Measurements from ENCODE around the gene MAD1L1.
"Not testable (repeated sequence)": the region's sequence is repeated elsewhere in the genome, so short reads cannot be mapped to it uniquely, and the experiment has no call there.

MAD1L1 gene

DNA sequence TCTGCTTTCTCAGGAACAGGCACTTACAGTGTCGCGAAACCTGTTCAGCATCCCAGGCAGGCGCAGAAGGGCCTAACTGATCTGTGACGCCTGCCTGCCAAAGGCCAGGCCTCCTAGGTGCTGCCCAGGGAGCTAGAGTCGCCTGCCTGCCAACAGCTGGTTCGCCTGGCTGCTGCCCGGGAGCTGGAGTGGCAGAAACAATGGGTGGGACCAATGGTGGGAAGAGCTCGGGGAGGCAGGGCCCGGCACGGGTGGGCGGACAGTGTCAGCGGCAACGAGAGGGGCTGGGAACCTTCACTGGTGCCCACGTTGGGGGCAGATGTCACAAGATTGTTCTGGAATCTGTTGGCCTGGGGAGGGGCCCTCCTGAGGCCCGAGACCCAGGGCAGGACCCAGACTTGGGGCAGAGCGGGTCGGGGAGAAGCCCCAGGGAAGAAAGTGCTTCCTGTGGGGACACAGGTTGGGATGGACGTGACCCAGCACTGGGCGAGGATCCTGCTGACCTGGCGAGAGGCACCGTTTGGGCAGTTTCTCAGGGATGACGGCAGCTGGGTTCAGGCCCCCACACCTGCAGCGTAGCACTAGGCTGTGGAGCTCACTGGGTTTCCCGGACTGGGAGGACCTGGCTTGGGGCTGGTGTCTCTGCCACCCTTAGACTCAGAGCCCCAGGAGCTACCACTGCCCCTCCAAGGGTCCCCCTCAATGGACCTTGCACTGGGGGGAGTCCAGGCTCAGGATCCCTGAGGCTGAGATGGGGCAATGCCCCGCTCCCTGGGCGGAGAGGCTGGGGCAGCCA, 380.8 kb downstream of the MAD1L1 start:
- DNase-seq (ENCODE audit: low read depth) = no peak

DNA sequence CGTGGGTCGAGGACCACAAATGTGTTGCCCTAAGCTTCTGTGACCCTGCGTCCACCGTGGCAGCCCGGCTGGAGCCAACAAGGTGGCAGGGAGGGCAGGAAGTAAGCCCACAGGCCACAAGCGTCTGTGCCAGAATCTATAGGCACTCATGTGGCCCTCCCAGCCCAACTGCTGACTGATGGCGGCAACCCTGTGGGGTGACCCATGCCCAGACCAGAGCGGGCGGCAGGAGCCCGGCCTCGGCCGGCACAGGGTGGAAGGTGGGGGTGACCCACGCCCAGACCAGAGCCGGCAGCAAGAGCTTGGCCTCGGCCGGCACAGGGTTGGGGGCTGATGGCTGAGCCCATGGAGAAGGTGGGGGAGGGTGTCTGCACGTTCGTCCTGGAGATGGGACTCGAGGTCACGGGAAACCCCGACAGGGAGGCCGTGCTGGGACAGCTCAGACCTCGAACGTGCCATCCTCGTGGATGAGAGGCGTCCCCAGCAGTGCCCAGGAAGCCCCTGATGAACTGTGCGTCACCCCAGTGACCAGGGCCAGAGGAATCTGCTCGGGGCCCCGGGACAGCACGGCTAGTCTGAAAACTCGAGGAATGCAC, 381.7 kb downstream of the MAD1L1 start:
- no peak for DNase-seq (ENCODE audit: low read depth)

DNA sequence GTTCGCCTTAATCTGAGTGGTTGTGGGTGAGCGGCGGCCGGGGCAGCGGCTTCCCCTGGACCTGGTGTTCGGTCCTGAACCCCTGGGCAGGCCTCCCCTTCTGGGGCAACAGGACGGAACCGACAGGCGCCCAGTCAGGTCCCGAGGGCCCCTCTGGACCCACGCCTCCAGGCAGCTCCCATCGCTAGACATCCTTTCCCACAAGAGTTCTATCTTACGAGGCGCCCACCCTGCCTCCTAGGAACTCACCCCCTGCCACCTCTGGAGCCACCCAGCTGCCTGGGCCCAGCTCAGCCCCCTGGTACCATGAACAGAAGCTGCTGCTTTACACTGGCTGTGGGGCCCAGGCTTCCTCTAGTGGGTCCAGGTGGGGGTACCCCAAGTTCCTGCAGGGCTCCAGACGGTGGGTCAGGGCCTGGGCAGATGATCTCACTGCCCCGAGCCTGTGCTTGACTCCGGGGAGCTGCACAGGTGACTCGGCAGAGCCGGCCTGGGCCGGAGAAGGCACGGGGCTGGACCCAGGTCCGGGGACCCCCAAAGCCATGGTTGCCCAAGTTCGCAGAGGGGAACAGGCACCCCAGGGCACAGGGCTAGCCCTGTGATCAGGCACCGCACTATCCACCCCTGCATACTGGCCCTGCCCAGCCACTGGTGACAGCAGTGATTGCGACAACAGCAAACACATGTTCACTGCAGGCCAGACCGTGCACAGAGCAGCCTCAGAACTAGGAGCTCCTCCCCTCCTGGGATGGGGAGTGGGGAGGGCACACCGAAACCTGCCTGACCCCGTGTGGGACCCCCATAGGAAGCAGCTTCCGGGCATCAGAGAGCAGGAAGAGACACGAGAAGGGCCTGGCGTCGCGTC, 382.4 kb downstream of the MAD1L1 start:
- no peak for DNase-seq (ENCODE audit: low read depth)

DNA sequence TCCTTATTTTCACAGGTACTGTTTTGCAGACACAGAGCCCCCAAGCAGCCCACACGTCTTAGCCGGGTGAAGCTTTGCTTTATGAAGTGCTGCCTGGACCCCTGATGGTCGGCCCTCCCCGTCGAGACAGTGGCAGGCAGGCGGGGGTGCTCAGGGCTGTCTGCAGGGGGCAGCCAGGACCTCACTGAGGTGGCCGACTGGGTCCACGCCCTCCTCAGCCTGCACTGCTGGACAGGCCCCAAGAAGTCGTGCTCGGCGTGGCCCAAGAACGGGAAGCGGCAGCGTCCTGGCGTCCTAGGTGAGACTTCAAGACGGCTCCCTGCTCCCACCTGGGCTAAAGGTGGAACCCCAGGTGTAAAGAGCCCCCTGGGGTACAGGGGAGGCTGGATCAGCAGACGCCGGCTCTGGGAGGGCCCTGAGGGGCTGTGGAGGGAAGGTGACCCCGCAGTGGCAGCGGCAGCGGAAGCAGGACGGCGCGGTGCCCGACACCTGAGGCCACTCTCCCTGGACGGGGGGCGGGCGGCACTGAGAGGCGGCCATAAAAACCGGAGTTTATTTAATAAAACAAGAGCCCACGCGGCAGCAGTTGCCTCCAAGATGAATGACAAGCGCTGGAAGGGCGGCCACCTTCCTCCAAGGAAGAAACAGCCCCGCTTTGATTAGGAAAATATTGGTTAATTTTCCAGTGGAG, 383.2 kb downstream of the MAD1L1 start:
- DNase-seq (ENCODE audit: low read depth) = no peak

DNA sequence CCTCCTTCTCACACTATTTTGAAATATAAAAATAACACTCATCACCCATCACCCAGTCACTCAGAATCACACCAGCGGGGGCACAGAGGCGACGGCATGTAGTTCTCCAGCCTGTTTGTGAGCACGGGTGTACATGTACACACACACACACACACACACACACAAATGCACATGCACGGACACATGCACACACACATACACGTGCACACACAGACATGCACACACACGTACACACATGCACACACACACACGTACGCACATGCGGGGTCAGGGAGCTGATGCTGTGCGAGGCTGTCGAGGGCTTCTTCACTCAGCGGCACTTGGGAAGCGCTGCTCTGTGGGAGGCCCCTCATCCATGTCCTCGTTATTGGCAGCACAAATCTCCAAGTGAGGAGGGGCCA, 383.8 kb downstream of the MAD1L1 start:
- no peak for DNase-seq (ENCODE audit: low read depth)

DNA sequence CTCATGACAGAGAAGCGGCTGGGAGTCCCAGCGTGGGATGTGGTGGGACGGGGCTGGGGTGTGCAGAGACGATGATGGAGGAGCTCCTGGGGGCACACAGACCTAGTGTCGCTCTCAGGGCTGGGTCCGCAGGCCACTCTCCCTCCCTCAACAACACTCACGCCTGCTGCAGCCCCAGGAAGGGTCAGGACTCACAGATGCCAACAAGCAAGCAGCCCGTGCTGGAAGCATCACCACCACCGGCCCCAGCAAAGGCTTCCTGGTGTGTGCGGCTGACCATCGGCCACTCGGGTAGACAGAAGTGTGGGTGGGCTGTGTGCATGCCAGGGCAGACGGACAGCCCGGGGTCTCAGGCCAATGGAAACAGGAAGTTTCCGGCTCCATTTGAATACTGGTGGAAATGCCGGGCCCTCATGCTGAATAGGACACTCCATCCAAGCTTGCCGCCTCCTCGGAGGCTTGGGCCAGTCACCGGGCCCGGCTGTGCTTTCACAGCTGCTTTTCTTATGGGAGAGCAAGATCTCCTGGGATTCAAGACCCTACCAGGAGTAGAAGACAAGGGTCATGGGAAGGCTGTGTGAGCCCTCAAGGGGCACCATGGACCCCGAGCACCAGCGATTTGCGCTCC, 384.6 kb downstream of the MAD1L1 start:
- no peak for DNase-seq (ENCODE audit: low read depth)

DNA sequence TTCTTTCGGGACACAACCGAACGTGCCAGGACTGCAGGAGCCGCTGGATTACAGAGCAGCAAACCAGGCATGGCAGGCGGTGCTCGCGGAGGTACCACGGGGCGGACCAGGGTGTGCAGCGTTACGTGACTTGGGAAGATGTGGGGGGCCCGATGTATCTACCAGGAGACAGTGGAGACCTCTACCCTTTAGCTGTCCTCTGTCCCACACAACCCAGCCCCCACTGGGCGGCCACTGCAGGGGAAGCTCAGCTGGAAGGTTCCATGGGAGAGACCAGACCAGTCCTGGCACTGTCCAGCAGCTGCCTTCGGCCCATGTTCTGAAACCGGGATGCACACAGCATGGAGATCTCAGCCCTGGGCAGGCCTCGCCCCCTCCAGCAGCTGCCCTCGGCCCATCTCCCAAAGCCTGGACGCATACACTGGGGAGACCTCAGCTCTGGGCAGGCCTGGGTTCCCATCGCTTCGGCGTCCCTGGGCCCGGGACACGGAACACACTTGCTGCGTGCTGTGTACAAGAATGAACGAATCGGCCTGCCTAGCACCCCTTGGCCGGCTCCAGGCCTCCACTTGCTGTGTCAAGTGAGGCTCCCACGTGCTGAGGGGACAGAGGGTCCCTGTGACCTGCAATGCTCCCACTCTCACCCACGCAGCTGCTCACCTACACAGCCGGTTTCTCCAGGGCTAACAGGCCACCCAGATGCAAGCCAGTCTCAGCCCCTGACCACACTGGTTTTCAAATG, 385.3 kb downstream of the MAD1L1 start:
- DNase-seq (ENCODE audit: low read depth) = no peak

DNA sequence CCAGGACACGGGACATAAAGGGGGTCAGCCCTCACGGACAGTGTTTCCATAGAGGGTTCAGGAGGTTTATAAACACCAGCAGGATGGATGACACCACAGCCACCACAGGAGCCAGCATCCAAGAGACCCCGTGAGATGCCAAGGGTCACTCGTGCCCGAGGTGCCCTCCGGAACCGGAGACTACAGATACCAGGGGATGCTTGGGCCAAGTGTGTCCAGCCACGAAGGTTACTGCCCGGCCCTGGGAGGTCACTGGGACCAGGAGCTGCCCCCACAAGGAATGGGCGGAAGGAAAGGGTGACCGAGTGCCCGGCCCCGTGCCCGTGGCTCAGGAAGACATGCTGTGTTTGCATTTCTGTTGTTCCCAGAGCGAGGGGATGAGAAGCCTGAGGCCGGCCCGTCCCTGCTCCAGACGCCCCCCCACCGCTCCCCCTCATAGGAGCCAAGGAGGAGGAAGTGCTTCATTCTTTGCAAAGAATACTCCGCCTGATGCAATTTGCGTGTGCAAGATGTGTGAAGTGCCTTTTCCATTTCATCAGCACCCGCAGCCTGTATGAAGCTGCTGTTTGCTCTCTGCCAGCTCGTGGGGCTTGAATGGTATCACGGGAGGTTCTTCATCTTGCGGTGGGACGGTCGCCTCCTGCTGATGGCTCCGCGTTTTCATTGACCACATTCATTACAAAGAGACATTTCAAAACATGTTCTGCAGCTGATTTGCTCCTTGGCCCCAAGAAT, 386.2 kb downstream of the MAD1L1 start:
- DNase-seq (ENCODE audit: low read depth) = no peak

DNA sequence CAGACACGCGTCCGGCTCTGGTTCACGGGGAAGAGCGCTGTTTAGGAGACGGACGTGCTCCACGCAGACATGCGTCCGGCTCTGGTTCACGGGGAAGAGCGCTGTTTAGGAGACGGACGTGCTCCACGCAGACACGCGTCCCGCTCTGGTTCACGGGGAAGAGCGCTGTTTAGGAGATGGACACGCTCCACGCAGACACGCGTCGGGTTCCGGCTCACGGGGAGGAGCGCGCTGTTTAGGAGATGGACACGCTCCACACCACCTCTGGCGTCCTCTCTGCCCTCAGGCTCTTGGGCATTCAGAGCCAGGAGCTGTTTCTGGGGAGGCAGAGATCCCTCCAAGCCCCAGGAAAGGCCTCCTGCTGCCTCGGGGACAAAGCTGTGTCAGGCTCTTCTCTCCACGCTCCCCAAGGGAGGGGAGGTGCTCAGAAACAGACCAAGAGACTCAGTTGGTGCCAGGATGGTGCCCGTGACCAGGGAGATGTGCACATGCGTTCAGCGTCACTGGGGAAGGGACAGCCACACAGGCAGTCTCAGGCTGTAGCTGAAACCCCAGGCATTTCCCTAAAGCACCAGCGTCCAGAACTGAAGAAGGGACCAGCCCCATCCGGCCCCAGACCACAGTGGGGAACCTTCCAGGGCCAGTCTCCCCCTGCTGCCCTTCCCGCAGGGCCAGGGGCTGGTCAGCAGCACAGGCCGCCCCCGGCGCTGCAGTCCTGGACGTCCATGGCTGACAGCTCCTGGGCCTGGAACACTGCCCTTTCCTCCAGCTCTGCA, 387.0 kb downstream of the MAD1L1 start:
- no peak for DNase-seq (ENCODE audit: low read depth)

DNA sequence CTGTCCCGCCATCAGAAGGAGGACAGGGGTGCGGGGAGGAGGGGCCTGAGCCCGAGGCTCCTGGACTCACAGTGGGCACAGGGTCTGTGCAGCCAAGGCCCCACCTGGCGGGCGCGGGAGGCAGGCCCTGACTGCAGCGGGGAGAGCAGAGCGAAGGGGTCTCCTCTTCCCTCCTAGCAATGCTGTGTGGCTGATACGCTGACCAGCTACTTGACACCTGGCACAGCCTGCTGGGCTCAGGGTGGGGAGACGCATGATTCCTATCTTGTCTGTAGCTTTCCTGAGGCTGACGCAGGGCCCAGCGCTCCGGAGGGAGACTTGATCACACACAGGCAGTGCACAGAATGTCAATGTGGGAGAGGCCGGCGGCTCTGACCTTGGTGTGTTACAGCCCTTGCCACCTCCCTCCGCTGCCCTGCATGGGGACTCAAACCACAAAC, 387.8 kb downstream of the MAD1L1 start:
- no peak for DNase-seq (ENCODE audit: low read depth)

DNA sequence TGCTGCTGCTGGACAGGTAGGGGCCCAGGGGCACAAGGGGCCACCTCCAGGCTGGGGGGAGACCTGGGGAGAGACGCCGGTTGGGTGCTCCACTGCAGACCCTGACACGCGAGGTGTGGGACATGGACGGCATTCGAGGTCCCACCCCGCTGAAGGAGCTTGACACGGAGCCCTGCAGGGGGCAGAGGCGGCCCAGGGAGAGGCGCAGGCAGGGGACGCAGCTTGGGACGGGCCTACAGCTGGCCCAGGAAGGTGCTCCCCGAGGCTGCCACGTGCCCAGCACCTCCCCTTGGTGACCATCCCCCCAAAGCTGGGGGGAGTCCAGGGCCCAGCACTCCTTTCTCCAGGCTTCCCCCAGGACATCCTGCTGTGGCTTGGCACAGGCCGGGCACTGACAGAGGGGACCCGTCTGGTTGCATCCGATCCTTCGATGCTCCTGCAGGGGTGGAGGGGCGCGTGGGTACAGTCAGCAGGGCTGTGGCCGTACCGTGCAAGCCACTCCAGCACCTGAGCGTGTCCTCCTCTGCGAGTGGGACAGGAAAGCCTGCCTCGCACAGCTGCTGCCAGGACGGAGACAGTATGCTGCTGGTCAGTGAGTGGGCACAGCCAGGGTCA, 388.3 kb downstream of the MAD1L1 start:
- DNase-seq (ENCODE audit: low read depth) = no peak

DNA sequence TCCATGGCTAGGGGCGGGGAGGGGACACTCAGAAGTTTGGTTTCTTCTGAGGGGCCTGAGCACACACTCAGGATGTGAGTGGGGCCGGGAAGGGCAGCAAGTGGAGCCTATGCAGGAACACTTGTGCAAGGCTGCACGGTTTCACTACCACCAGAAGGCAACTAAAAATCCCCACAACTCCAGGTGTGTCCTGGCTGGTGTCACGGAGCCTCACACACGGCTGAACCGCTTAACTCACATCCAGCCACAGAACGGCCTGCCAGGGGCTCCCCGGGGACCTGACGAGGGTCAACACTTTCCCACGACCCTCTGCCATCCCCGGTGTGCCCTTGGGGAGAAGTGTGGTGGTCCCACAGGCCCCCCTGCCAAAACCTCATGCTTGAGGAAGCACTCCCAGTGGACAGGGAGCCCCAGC, 388.8 kb downstream of the MAD1L1 start:
- DNase-seq (ENCODE audit: low read depth) = no peak

DNA sequence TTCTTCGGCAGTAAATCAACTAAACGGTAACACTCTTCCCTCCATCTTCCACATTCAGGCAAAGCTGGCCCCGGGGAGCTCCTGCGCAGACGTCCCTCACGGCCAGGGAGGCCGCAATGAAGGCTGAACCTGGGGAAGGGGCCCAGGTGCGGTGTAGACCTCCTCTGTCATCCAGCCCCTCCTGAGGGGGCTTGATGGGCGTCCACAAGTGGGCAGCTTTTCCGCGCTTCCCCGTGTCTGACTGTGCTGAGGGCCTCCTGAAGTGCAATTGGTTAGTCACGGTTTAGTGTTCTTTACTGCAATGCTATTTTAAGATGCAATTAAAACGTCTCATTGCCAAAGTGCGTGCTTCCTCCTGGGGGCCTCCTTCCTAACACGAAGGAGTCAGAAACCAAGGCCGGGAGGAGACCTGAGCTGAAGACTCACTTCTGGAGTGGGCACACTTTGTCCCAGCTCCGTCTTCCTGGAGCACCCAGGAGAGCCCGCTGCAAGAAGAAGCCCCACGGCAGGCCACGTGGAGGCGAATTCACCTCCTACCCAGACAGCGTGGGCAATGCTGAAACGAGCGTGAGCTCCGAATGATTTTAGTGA, 389.4 kb downstream of the MAD1L1 start:
- no peak for DNase-seq (ENCODE audit: low read depth)

DNA sequence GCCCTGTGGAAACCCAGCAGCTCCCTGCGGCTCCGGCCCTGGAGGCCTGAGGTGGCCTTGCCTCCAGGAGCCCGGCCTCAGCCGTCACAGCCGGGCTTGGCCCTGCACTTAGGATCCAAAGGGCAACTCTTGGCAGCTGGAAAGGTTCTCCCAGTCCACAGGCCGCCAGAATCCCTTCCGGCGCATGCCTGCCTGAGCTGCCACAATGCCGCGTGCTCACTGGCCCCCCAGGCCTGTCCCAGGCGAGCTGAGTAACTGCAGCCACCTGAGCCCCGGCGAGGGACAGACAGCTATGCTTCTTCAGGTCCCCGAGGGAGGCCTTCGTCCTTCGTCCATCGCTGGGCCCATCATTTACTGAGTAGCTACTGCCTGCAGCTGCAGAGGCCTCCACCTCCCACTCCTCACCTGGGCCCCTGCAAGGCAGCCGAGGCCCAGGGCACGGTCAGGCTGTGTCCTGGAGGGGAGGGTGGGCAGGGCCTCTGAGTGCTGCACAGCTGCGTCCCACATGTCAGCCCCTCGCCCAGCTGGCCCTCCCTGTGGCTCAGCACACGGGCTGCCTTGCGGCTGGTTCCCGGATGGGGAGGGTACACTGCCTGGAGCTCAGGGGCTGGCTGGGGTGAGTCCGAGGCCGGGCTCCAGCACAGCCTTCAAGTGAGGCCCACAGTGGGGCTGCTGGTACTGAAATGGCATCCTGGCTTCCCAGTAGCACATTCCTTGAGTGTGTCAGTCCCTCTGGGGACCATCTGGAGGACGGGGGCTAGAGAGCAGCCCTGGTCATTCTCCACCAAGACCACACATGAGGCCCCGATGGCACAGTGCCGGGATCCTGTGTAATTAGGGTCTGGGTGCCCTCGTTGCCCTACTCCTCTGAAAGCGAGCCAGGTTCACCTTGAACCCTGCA, 390.2 kb downstream of the MAD1L1 start:
- no peak for DNase-seq (ENCODE audit: low read depth)

DNA sequence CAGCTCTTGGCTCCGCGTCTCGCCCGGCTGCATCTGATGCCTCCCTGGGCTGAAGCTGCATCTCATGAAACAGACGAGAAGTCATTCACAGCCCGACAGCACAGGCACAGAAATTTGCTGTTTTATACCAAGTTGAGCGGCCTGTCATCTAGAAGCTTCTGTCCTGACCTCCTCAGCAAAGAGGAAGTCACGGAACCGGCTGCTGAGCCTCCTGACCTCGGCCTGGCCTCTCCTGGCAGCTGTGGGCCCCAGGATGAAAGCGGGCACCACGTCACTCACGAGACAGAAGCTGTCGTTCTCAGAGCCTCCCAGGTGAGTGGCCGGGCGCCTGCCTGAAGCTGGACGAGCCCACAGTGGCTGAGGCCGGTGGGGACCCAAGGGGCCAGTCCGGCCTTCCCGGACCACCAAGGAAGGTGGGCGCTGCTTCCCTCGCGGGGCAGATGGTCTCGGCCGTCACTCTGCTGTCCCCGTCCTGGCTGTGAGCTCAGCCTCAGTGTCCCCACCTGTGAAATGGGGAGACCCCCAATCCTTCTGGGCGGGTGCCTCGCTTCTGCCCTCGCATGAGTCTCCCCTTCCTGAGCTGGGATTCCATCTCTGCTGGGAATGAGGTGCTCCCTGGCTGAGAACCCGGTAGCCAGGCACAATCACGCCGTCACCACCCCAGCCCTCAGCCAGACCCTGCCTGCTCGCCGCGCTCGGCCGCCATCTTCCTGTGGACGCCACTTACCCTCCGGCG, 391.3 kb downstream of the MAD1L1 start:
- DNase-seq (ENCODE audit: low read depth) = not testable (repeated sequence)

DNA sequence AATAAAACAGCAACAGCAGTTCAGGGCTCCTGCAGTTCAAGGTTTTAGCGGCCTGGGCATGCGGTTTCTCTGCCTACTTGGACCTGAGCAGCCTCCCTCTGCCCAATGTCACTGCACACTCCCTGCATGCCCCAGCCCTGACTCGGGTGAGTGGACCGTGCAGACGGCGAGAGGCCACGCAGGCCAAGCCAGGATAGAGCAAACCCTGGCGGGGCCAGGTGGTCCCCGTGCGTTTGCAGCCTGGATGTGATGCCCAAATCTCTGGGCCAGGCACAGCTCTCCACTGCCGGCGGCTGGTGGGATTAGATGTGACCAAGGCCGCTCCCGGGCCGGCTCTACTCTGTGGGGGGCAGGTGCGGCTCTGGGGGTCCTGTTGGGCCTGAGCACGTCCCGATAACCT, 392.0 kb downstream of the MAD1L1 start:
- DNase-seq (ENCODE audit: low read depth) = not testable (repeated sequence)

DNA sequence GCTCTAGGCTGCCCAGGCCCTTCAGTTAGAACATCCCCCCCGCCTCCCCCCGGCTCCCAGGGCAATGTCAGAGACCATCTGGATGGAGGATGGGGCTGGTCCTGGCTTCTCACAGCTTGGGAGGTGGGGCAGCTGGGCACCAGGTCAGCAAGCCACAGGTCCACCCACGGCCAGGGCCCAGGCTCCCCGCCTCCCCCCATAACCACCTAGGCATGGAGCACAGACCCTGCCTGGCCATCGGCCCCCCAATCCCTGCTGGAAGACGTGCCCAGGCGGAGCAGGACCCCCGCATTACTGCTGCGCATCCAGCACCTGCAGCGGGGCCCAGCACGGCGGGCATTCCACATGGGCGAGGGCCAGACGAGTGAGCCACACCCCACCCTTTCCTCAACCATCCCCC, 393.0 kb downstream of the MAD1L1 start:
- DNase-seq (ENCODE audit: low read depth) = no peak
